Esophagus squamous epithelium (tissue), 5 donors: Measurements from ENCODE around the gene EIF3J. TPM values are rescaled to one million over a fixed set of nuclear protein-coding genes. Genes with fewer than 3 reads are reported as not detected.
A peak's percentile ranks its signal among the peaks of the same experiment; 100 is the strongest.
"Not testable (repeated sequence)": the region's sequence is repeated elsewhere in the genome, so short reads cannot be mapped to it uniquely, and the experiment has no call there.

Experiments used
- DNase-seq: peaks from one replicate; lab custom pipeline; 2025; lab: John Stamatoyannopoulos, UW
- H3K27ac ChIP-seq, 4 donors: fragments of 200-600 bp; sonication (generic); one replicate each; pipeline ENCODE4 v1.5.1; 2016 to 2019; ENCODE audit warnings: mild to moderate bottlenecking in 1 of 4
- H3K27me3 ChIP-seq, 4 donors: fragments of 200-600 bp; sonication (generic); 1 replicate in 3 of 4; 2 replicates in 1 of 4; pipeline versions ENCODE4 v1.5.1 to v1.6.0; 2017 to 2021; ENCODE audit warnings: antibody characterized with exemption in 1 of 4
- H3K36me3 ChIP-seq, 3 donors: fragments of 200-600 bp; sonication (generic); one replicate each; pipeline ENCODE4 v1.5.1; 2016 to 2019
- H3K4me1 ChIP-seq, 3 donors: fragments of 200-600 bp; sonication (generic); one replicate each; pipeline ENCODE4 v1.5.1; 2017 to 2019
- H3K4me3 ChIP-seq, 4 donors: fragments of 200-600 bp; sonication (generic); 1 replicate in 3 of 4; 2 replicates in 1 of 4; pipeline ENCODE4 v1.5.1; 2016 to 2019; ENCODE audit warnings: mild to moderate bottlenecking in 2 of 4, moderate library complexity in 1 of 4
- H3K9me3 ChIP-seq, 3 donors: fragments of 200-600 bp; sonication (generic); one replicate each; pipeline ENCODE4 v1.5.1; 2016 to 2019
- CTCF ChIP-seq, 6 experiments: fragments of 450-650 bp in 4 of 6; fragments of 200-600 bp in 2 of 6; sonication (generic) in 2 of 6; IDR thresholded peaks; one replicate each; pipeline ENCODE4 v1.5.1; 2016 to 2019; ENCODE audit warnings: antibody characterized with exemption in 6 of 6, mild to moderate bottlenecking in 4 of 6, moderate library complexity in 4 of 6
- POLR2A ChIP-seq, 4 donors: fragments of 450-650 bp; IDR thresholded peaks; one replicate each; pipeline ENCODE4 v1.6.1; 2017; ENCODE audit warnings: antibody characterized with exemption in 4 of 4, mild to moderate bottlenecking in 4 of 4, moderate library complexity in 3 of 4
- WGBS, 2 donors: methylation state at CpG; one replicate each; pipeline ENCODE4 v1.1.5; 2018; 5-methylcytosine and 5-hydroxymethylcytosine counted together
- intact Hi-C: fragments of 100-400 bp; cut with DNase I; formaldehyde crosslinking; loops from one replicate; pipeline ENCODE4 v1.15.0; 2022
- total RNA-seq, 4 donors: library from RNA; depleted of rRNA; stranded (reverse); fragments of >200 nt; gene quantifications; one replicate each; pipeline ENCODE4 v1.1.0, GENCODE V29; 2016
- donor health status: DM: yes; HTN: yes; CAD: no.

EIF3J gene
- total RNA-seq, 4 donors from 2014 or later = 28.2 to 82.8 (median 58.6) TPM

- peaks cover 0 to 33% (median 4%) of the 10 kb centered on the region in 3 donors for H3K36me3 ChIP-seq
- no peak for TF ChIP-seq CTCF (IDR thresholded peaks at IDR 0.05)
- no peak for TF ChIP-seq POLR2A (IDR thresholded peaks at IDR 0.05)
- WGBS, 2 donors = 8 to 9% methylated on average over 11 to 13 of the region's 13 CpGs
- H3K27me3 ChIP-seq = no peaks in the 10 kb centered on the region
- peak overlapping the region; percentile 96 to 98 (median 98) for H3K4me3 ChIP-seq
- H3K4me1 ChIP-seq = peaks cover 11 to 77% (median 34%) of the 10 kb centered on the region in 3 donors
- H3K9me3 ChIP-seq = no peaks in the 10 kb centered on the region
- intact Hi-C loops = no loop called here
- no peak for DNase-seq
- peak overlapping the region; percentile 97 to 99 (median 98) for H3K27ac ChIP-seq
Observed at GRCh38 chr15:44537735-44538240, 841 bp downstream of the EIF3J start.

GRCh38 chr15:44541282-44541958 lies 4.5 kb downstream of the EIF3J start:
- H3K9me3 ChIP-seq = no peaks in the 10 kb centered on the region
- no peaks in the 10 kb centered on the region for H3K27me3 ChIP-seq
- no peak overlapping the region for H3K4me3 ChIP-seq
- intact Hi-C loops = no loop called here
- DNase-seq = no peak
- TF ChIP-seq CTCF (IDR thresholded peaks at IDR 0.05) (no peak), POLR2A (IDR thresholded peaks at IDR 0.05) (no peak)
- H3K36me3 ChIP-seq = peaks cover 0 to 33% (median 4%) of the 10 kb centered on the region in 3 donors
- 91% methylated on average over 4 of the region's 4 CpGs for WGBS, 2 donors
- peaks cover 10 to 73% (median 38%) of the 10 kb centered on the region in 3 donors for H3K4me1 ChIP-seq
- no peak overlapping the region for H3K27ac ChIP-seq

GRCh38 chr15:44542596-44542995 lies 5.6 kb downstream of the EIF3J start:
- no peak for DNase-seq
- Histone ChIP-seq H3K36me3 (peaks cover 0 to 33% (median 4%) of the 10 kb centered on the region in 3 donors), H3K27ac (no peak overlapping the region), H3K4me3 (no peak overlapping the region), H3K27me3 (no peaks in the 10 kb centered on the region), H3K4me1 (peaks cover 10 to 79% (median 39%) of the 10 kb centered on the region in 3 donors), H3K9me3 (no peaks in the 10 kb centered on the region)
- no peak for TF ChIP-seq POLR2A (IDR thresholded peaks at IDR 0.05)
- no peak for TF ChIP-seq CTCF (IDR thresholded peaks at IDR 0.05)
- intact Hi-C loops = no loop called here

- WGBS, 2 donors = 76 to 90% methylated on average over 5 of the region's 5 CpGs
- intact Hi-C loops, H3K27me3 ChIP-seq, H3K9me3 ChIP-seq, H3K4me3 ChIP-seq, DNase-seq, H3K27ac ChIP-seq: not testable (repeated sequence)
- Histone ChIP-seq H3K4me1 (peaks cover 7 to 61% (median 34%) of the 10 kb centered on the region in 3 donors), H3K36me3 (peaks cover 0 to 33% (median 0%) of the 10 kb centered on the region in 3 donors)
Observed at GRCh38 chr15:44544745-44545144, 7.8 kb downstream of the EIF3J start.

- Histone ChIP-seq H3K4me3 (no peak overlapping the region), H3K36me3 (peaks cover 0 to 33% (median 0%) of the 10 kb centered on the region in 3 donors), H3K4me1 (peaks cover 7 to 55% (median 28%) of the 10 kb centered on the region in 3 donors), H3K27me3 (no peaks in the 10 kb centered on the region), H3K9me3 (no peaks in the 10 kb centered on the region), H3K27ac (peak overlapping the region in 2 of 4 donors; percentile 60 to 64)
- TF ChIP-seq POLR2A (IDR thresholded peaks at IDR 0.05) (no peak), CTCF (IDR thresholded peaks at IDR 0.05) (peak in 2 of 6 experiments; percentile 12 to 22)
- DNase-seq = no peak
- WGBS, 2 donors = 41 to 48% methylated on average over 5 of the region's 5 CpGs
- intact Hi-C loops = no loop called here
Observed at GRCh38 chr15:44545913-44546802, 9.2 kb downstream of the EIF3J start.

- peaks cover 0 to 49% (median 6%) of the 10 kb centered on the region in 3 donors for H3K36me3 ChIP-seq
- DNase-seq, H3K27me3 ChIP-seq, H3K27ac ChIP-seq, H3K9me3 ChIP-seq, H3K4me3 ChIP-seq, intact Hi-C loops: not testable (repeated sequence)
- peaks cover 4 to 34% (median 8%) of the 10 kb centered on the region in 3 donors for H3K4me1 ChIP-seq
- WGBS, 2 donors = 91 to 95% methylated on average over 9 of the region's 9 CpGs
Observed at GRCh38 chr15:44549152-44549551, 12.2 kb downstream of the EIF3J start.
